ENCODE data around the gene CHD9NB. TPM values are rescaled to one million over a fixed set of nuclear protein-coding genes. Genes with fewer than 3 reads are reported as not detected.
"Not testable (repeated sequence)": the region's sequence is repeated elsewhere in the genome, so short reads cannot be mapped to it uniquely, and the experiment has no call there.

The CHD9NB gene
- total RNA-seq, 1 donor from 2014 or later = 0.53 TPM

- DNase-seq (ENCODE audit: low read depth, low spot score) = no peak
These were observed 31.4 kb upstream of the CHD9NB start for GRCh38 chr16:53084141-53084541.

GRCh38 chr16:53083119-53083518 is 30.4 kb upstream of the CHD9NB start:
- no peak for DNase-seq (ENCODE audit: low read depth, low spot score)

- no peak for DNase-seq (ENCODE audit: low read depth, low spot score)
These were observed 29.8 kb upstream of the CHD9NB start for GRCh38 chr16:53082509-53082908.

GRCh38 chr16:53081686-53082407 is 29.1 kb upstream of the CHD9NB start:
- DNase-seq (ENCODE audit: low read depth, low spot score) = no peak

- DNase-seq (ENCODE audit: low read depth, low spot score) = no peak
These were observed 28.3 kb upstream of the CHD9NB start for GRCh38 chr16:53081032-53081424.

- DNase-seq (ENCODE audit: low read depth, low spot score) = no peak
These were observed 27.8 kb upstream of the CHD9NB start for GRCh38 chr16:53080345-53081031.

- no peak for DNase-seq (ENCODE audit: low read depth, low spot score)
These were observed 26.2 kb upstream of the CHD9NB start for GRCh38 chr16:53078765-53079485.

- DNase-seq (ENCODE audit: low read depth, low spot score) = no peak
These were observed 25.6 kb upstream of the CHD9NB start for GRCh38 chr16:53078247-53078646.

GRCh38 chr16:53075461-53075860 is 22.8 kb upstream of the CHD9NB start:
- DNase-seq (ENCODE audit: low read depth, low spot score) = not testable (repeated sequence)

- not testable (repeated sequence) for DNase-seq (ENCODE audit: low read depth, low spot score)
These were observed 21.6 kb upstream of the CHD9NB start for GRCh38 chr16:53074296-53074695.

GRCh38 chr16:53073022-53073421 is 20.3 kb upstream of the CHD9NB start:
- no peak for DNase-seq (ENCODE audit: low read depth, low spot score)

GRCh38 chr16:53071748-53072301 is 19.1 kb upstream of the CHD9NB start:
- no peak for DNase-seq (ENCODE audit: low read depth, low spot score)

- DNase-seq (ENCODE audit: low read depth, low spot score) = no peak
These were observed 17.1 kb upstream of the CHD9NB start for GRCh38 chr16:53069772-53070171.

GRCh38 chr16:53068423-53068833 is 15.7 kb upstream of the CHD9NB start:
- no peak for DNase-seq (ENCODE audit: low read depth, low spot score)

GRCh38 chr16:53067675-53068074 is 15.0 kb upstream of the CHD9NB start:
- no peak for DNase-seq (ENCODE audit: low read depth, low spot score)

- DNase-seq (ENCODE audit: low read depth, low spot score) = no peak
These were observed 12.9 kb upstream of the CHD9NB start for GRCh38 chr16:53065461-53066061.

GRCh38 chr16:53064081-53064578 is 11.4 kb upstream of the CHD9NB start:
- no peak for DNase-seq (ENCODE audit: low read depth, low spot score)

- no peak for DNase-seq (ENCODE audit: low read depth, low spot score)
These were observed 9.0 kb upstream of the CHD9NB start for GRCh38 chr16:53061701-53062159.

GRCh38 chr16:53061256-53061655 is 8.6 kb upstream of the CHD9NB start:
- DNase-seq (ENCODE audit: low read depth, low spot score) = no peak

- no peak for DNase-seq (ENCODE audit: low read depth, low spot score)
These were observed 7.0 kb upstream of the CHD9NB start for GRCh38 chr16:53059672-53060071.

GRCh38 chr16:53058882-53059281 is 6.2 kb upstream of the CHD9NB start:
- no peak for DNase-seq (ENCODE audit: low read depth, low spot score)

All from pulmonary artery endothelial cell (primary cell).